ENCODE results near the gene BMP6. TPM values are rescaled to one million over a fixed set of nuclear protein-coding genes. Genes with fewer than 3 reads are reported as not detected.

BMP6 gene
- total RNA-seq, 6 experiments from 2014 or later: 1.8 to 4.4 (median 2.6) TPM

DNA sequence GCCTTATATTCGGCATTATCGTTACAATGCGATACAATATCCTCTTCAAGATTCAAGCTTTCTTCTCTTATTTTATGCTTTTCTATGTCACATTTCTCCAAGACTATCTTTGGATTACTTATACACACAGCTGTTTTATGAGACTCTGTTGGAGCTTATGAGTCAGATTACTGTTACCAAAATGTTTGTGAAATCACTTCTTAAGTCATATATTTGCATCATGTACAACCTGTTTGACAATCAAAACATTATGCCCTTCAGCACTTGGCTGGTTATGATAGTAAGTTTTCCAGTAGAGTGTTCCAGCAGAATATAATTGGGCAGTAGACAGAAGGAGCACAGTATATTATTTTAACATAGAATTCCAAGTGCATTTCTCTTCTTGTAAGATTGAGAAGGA, 35.2 kb downstream of the BMP6 start:
- WGBS (ENCODE audit: insufficient coverage, low coverage, low lambda C conversion rate, missing lambda C conversion rate): 82% methylated on average over 3 of the region's 3 CpGs

GRCh38 chr6:7762760-7763159, 36.9 kb downstream of the BMP6 start:
- 73% methylated on average over 12 of the region's 12 CpGs for WGBS (ENCODE audit: insufficient coverage, low coverage, low lambda C conversion rate, missing lambda C conversion rate)
- TF ChIP-seq CTCF (IDR thresholded peaks at IDR 0.05) (no peak), POLR2A (IDR thresholded peaks at IDR 0.05) (no peak)
- DNase-seq: no peak

More for the DNA sequence above, 35.2 kb downstream of the BMP6 start:
- DNase-seq (no peak), ATAC-seq (no peak)
- no peaks in the 10 kb centered on the region for H3K9me3 ChIP-seq
- H3K27me3 ChIP-seq: no peaks in the 10 kb centered on the region
- no peak overlapping the region for H3K27ac ChIP-seq
- intact Hi-C loops (cut with DNase I): no loop called here
- H3K36me3 ChIP-seq: no peaks in the 10 kb centered on the region
- TF ChIP-seq CTCF (IDR thresholded peaks at IDR 0.05): no peak
- TF ChIP-seq POLR2A (IDR thresholded peaks at IDR 0.05): no peak
- no peak overlapping the region for H3K4me3 ChIP-seq
- H3K4me1 ChIP-seq: no peaks in the 10 kb centered on the region

DNA sequence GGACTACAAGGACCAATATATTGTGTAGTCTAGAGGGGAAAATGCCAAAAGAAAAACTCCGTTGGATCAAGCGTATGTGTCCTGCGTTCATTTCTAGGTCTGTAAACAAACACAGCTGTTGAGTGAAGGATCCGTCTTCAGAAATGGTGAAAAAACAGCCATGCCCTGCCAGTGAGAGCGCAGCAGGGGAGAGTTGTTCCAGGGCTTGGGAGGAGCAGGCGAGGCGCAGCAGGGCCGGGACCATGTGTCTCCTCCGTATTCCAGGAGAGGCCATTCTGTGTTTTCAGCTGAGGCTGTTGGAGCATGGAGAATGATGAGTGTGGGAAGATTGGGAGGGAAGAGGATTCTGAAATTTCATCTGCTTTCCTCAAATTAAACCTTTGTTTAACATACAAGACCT, 38.0 kb downstream of the BMP6 start:
- 69% methylated on average over 7 of the region's 9 CpGs for WGBS (ENCODE audit: insufficient coverage, low coverage, low lambda C conversion rate, missing lambda C conversion rate)
- ATAC-seq: no peak
- no peaks in the 10 kb centered on the region for H3K4me1 ChIP-seq
- no peak for DNase-seq
- no peaks in the 10 kb centered on the region for H3K9me3 ChIP-seq
- no peaks in the 10 kb centered on the region for H3K27me3 ChIP-seq
- H3K27ac ChIP-seq: no peak overlapping the region
- TF ChIP-seq POLR2A (IDR thresholded peaks at IDR 0.05) (no peak), CTCF (IDR thresholded peaks at IDR 0.05) (no peak)
- H3K4me3 ChIP-seq: no peak overlapping the region
- intact Hi-C loops (cut with DNase I): no loop called here
- no peaks in the 10 kb centered on the region for H3K36me3 ChIP-seq

More at GRCh38 chr6:7762760-7763159, 36.9 kb downstream of the BMP6 start:
- intact Hi-C loops (cut with DNase I): no loop called here
- Histone ChIP-seq H3K27me3 (no peaks in the 10 kb centered on the region), H3K4me1 (no peaks in the 10 kb centered on the region), H3K27ac (no peak overlapping the region), H3K4me3 (no peak overlapping the region), H3K36me3 (no peaks in the 10 kb centered on the region), H3K9me3 (no peaks in the 10 kb centered on the region)
- ATAC-seq: no peak

- Histone ChIP-seq H3K4me1 (no peaks in the 10 kb centered on the region), H3K36me3 (no peaks in the 10 kb centered on the region), H3K4me3 (no peak overlapping the region), H3K9me3 (no peaks in the 10 kb centered on the region), H3K27me3 (no peaks in the 10 kb centered on the region), H3K27ac (no peak overlapping the region)
- 79% methylated on average over 4 of the region's 10 CpGs for WGBS (ENCODE audit: insufficient coverage, low coverage, low lambda C conversion rate, missing lambda C conversion rate)
- DNase-seq (no peak), ATAC-seq (no peak)
- TF ChIP-seq CTCF (IDR thresholded peaks at IDR 0.05): no peak
- no peak for TF ChIP-seq POLR2A (IDR thresholded peaks at IDR 0.05)
- intact Hi-C loops (cut with DNase I): no loop called here
These were observed 39.9 kb downstream of the BMP6 start for GRCh38 chr6:7765575-7766325.
